Stimulated activated CD4-positive, alpha-beta T cell treated with anti-CD3 and anti-CD28 coated beads, Interleukin-2, amount 100 ng/mL, for 48 hours (primary cell): Measurements from ENCODE around the gene CDH23.

Experiments
- DNase-seq, 2 donors: peaks; one replicate each; pipeline ENCODE4 v3.0.0-alpha.2; 2020

CDH23 gene

DNA sequence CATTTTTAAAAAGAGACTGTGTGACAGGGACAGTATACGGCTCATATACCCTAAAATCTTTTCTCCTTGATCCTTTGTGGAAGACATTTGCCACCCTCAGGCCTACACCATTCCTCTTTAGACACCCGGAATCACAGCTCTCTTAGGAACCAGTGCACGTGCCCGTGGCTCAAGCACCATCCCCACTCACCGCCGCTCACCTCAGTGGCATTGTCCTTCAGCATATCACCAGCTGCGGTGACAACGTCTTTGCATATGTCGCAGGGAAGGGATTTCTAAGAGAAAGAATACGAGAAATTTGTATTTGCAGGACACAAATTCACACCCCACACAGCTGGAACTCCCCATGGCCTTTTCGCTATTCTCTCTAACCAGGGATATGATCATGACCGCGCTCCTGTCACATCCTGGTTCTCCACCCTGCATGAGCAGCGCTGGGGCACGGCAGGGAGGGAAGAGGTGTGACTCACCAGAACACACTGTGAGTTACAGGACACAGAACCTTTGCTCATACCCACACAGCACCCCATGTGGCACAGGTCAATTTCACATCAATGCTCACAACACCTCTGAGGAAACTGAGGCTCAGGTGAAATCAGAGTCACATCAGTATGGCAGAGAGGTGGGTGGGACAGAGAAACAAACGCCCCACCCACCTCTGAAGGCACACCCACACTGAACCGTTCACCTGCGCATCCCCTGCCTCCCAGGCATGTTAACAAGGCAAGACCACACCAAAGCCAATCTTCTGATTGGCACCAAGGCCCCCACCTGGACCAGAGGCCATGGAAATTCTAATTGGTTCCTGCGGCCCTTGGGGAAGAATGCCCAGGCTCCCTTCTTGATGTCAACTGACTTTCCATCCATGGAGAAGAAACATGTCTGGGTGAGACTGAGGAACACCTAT lies 435.2 kb downstream of the CDH23 start:
- DNase-seq, result no peak

DNA sequence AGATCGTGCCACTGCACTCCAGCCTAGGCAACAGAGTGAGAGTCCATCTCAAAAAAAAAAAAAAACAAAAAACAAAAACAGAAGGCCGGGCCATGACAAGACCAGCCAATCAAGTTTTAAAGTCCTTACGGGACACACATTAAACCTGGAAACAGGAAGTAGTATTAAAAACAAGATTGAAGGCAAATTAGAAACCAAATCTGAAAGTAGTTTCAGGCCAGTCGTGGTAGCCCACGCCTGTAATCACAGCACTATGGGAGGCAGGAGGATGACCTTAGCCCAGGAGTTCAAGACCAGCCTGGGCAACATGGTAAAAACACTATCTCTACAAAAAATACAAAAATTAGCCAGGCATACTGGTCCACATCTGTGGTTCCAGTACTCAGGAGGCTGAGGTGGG lies 436.2 kb downstream of the CDH23 start:
- no peak for DNase-seq

DNA sequence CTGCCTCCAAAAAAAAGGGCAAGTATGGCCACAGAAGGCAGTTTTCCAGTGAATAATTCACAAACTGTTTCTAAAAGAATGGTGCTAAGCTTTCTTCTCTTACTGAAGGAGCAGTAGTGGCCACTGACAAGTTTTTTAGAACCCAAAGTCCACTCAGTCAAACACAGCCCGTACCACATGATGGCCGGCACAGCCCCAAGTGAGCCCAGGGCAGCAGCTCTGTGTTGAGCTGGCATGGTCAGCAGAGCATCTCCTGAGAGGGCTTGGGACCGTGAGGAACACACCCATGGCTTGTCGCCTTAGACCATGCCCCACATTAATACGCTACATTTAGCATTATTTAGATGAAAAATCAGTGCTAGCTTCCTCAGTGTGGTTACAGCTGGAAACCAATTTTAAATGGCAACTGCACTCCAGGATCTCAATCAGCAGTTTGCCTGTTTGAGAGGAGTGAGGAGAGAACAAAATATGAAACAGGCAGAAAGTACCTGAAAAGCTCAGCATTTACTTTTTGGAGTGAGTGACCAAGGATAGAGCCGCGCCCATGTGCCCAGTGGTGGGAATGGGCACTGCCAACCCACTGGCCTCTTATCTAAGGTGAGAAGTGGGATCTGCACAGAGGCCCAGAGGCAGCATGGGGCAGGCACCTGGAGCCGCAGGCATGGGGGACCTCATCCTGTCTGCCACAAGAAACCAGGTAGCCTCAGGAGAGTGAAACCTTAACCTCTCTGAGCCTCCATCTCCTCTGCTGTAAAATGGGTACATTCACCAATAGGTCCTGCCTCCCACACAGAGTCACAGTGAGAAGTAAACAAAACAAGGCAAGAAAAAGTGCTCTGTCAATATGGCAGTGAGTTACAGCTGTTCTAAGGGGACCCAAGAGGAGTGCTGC lies 437.0 kb downstream of the CDH23 start:
- no peak for DNase-seq

DNA sequence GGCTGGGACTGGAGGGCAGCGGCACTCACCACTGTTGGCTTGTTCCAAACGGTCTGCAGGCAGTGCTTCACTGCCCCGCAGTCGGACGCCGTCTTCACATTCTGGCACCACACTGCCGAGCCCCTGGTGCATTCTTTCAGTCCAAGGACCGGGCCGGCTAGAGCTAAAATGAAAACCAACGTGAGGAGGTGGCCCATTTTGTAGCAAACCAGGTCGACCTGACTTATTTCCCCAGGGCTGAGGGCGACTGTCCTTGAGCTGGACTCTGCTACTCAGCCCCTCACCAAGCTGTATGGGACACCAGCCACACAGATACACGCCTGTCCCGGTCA lies 437.6 kb downstream of the CDH23 start:
- DNase-seq, result no peak

DNA sequence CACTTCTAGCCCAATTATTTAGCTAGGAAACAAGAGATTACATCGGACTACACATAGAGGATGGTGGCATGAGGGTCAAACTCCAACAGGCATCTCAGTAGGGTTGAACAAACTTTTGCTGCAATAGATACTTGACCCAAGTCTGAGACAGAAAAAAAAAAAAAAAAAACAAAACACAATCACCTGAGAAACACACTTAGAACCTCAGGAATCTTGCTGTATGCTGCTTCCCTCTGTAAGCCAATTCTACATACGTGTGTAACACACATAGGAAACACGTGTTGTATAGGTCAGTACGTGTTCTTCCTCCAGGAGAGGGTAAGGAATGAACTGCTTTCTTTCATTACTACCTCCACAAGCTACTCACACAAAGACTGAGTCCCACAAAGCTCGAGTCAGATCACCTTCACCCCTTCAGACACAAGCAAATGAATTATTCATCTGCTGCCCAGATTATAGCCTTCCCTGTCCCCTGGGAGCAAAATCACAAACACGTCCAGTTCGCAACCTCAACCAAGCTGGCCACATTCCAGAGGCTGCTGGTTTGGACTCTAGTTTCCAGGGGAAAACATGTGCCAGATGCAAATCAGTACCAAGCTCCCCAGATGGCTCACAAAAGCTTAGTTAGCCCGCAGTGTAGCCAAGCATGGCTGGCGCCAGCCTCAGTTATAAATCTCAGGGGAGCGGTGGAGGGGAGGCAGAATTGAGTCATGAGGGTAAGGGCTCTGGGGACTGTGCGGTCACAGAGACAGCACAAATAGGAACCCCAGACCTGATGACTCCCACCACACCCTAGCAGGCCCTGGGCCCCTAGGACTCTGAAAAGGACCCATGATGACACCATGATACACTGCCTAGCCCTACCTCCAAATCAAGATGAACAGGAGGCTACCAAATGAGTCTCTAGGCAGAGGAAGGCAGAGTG lies 439.2 kb downstream of the CDH23 start:
- DNase-seq, result no peak

DNA sequence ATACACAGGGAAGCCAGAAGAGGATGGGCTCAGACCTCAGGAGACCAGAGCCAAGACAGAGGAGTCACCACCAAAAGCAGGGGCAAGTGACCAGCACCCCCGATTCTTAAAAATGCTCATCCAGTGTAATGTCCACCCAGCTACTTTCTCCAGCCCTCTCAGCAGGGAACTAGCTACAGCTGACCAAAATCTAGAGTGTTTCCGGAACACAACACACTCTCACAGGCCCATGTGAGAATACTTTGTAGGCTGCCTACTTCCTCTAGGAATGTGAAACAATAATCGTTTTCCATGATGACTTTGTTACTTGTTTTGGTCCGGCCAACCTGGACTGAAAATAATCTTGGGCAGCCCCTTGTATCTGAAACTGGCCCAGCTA lies 439.9 kb downstream of the CDH23 start:
- DNase-seq, result no peak

DNA sequence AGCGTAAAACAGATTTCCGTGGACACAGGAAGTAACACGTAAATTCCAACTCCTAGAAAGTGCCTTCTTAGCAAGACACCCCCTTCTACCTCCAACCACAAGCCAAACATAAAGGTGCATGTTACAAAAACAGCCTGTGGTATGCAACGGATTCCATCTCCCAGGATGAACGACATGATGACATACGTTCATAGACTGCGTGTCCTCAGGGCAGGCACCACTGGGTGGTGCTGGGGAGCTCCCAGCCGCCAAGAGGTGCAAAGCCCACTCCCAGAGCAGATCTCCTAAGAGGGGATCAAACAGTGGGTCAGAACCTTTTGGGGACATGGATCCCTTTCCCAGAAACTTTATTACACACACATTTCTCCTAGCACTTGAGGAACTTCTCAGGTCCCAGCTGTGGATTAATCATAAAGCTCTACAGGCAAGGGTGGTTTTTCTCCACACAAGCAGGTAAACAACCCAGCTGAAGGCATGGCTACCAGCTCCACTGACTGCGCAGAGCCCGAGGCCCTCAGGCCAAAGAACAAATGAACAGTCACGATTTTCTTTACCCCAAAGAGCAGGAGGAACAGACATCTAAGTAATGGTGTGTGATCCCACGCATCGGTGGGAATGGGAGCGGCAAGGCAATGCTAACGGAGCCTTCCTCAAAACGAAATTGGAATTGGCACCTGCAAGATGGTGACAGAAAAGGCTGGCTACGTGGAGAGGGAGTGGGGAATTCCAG lies 440.5 kb downstream of the CDH23 start:
- DNase-seq, result no peak

DNA sequence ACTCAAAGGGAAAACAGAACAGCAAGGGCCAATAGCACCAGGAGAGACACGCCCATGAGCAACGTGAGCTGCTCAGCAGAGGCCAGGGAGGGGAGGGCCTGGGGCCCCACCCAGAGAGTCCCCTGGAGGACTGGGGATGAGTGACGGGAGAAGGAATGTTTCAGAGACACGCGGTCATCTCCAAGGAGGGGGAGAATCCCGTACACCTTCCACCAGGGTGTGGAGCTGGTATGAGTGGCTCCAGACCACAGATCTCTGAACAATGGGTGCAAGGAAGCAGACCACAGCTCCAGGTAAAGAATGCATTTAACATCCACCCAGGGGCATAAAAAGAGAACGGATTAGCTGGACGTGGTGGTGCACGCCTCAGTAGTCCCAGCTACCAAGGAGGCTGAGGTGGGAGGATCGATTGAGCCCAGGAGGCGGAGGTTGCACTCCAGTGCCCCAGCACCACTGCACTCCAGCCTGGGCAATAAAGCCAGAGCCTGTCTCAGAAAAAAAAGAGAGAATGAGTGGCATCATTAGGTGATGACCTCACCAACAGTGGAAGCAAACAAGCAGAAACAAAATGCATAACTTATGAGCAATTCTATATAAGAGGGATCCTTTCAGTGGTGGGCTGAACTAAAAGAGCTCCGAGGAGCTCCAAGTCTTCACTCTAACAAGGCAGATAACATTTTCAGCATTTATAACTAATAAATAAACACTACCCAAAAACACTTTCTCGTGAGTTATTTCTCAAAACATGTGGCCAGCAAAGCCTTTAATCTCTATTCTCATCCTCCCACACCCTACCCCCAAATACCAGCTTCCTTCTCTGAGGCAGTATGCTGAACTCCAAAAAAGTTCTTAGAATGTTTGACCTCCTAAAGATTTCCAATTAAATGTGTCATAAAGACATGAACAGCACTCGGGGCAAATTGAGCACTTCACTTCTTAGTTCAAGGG lies 441.8 kb downstream of the CDH23 start:
- DNase-seq, result no peak

DNA sequence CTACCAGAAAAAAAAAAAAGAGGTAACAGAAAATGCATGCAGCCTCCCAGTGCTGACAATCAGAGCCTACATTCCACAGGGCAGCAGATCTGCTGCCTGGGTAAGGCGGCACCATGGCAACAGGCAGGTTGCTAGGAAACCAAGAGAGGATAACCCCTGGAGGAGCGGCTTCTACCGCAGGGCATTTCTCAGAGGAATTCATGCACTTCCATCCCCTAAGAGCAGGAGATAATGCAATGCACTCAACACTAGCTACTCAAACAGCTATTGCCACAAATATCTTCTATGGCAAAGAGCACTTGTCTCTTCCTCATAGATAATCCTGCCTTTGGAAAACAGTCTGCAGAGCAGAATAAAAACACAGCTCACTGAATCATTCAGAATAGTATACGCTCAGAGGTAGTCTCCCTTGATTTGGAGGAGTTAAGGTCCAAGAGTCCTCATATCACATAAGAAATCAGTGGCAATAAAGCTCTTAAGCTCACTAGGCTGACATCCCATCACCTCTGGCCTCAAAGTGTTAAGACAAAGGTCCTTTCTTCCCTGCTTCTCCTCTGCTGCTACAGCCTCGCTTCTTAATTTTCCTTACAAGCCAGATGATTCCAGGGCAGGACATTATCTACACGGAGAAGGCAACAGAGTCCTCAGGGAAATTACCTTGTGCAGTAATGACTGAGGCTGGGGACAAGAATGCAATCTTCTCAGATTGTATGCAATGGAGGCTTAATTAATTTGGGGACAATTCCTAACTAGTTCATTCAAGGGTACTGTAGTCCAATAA lies 443.6 kb downstream of the CDH23 start:
- no peak for DNase-seq

DNA sequence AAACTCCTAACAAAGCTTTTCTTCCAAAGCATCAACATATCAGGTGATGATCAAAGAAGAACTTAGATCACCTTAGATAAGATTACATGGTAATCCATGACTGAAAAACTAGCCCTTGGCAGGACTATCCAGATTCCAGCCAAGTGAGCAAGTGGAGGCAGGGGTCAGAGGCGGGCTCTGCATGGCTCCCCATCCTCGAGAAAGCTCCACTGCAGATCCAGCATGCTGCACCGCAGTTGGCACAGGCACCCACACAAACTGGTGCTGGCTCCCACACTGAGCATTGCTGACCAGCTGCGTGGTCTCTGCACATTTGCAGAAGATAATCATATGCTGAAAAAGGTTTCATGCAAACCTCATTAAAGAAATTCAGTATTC lies 444.2 kb downstream of the CDH23 start:
- no peak for DNase-seq

DNA sequence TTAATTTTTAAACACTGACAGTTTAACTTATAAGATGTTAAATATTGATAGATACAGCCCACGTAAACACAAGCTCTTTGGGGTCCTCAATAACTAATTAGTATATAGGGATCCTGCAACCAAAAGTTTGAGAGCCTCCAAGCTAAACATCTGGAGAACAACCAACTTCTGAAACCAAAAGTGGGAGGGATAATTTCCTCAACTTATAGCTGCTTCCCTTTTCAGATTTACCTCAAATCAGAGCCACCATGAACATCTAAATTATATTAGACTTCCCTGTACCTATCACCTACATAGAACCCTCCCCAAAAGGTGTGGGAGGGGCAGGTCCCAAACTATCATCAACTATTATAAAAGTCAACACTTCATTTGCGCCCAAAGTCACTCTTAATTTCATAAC lies 445.7 kb downstream of the CDH23 start:
- no peak for DNase-seq

DNA sequence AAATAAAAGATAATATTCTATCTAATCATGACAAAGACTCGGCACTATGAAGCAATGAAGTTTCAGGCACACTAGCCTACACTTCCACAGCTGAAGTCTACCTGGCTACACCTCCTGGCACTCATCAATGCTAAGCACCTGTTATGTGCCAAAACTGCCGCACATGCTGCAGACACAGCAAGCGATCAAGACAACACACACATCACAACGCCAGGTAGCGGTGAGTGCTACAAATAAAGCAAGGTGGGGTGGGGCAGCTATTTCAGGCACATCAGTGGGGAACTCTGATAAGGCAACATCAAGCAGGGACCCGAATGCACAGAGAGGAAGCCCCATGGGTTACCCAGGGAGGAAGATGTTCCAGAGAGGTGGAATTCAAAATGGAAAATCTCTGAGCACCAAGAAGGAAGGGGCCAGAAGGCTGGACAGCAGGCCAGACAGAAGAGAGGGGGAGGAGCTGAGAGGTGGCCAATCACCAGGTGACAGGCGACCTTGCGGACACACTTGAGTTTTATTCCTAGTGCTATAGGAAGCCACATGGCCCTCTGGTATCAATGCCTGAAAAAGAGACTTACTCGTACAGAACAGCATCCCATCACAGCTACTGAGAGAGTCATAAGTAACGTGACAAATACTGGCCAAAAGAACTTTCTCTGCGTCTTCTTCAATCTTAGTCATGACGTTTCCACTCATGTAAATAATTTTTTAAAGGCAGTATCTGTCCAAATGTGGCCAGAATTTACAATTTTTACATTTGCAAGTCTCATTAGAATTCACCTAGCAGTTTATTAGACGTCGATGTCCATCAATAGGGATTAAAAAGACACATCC lies 446.4 kb downstream of the CDH23 start:
- DNase-seq, result no peak

DNA sequence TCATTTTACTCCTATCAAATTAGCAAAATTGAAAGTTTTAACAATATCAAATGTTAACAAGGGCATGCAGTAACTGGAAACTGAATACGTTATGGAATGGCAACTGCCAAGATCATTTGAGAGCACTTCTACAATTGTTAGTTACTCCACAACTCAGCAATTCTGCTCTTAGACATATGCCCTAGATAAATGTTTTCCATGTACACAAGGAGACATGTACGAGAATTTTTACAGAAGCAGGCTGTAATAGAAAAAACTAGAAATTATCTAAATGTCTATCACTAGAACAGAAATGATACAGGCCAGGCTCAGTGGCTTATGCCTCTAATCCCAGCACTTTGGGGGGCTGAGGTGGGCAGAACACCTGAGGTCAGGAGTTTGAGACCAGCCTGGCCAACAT lies 447.4 kb downstream of the CDH23 start:
- no peak for DNase-seq

DNA sequence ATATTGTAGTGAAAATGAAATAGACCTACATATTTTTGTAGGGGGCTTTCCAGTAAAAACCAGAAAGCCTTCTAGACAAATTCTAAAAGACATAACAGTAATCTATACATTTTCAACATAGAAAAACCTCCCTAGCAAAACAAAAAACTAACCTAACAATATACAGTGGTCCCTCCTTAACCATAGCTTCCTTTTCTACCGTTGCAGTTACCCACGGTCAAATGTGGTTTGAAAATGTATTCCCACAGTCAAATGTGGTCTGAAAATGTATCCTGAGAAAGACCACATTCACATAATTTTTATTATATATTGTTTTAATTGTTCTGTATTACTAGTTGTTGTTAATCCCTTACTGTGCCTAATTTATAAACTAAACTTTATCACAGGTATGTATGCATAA lies 448.0 kb downstream of the CDH23 start:
- DNase-seq, result no peak

DNA sequence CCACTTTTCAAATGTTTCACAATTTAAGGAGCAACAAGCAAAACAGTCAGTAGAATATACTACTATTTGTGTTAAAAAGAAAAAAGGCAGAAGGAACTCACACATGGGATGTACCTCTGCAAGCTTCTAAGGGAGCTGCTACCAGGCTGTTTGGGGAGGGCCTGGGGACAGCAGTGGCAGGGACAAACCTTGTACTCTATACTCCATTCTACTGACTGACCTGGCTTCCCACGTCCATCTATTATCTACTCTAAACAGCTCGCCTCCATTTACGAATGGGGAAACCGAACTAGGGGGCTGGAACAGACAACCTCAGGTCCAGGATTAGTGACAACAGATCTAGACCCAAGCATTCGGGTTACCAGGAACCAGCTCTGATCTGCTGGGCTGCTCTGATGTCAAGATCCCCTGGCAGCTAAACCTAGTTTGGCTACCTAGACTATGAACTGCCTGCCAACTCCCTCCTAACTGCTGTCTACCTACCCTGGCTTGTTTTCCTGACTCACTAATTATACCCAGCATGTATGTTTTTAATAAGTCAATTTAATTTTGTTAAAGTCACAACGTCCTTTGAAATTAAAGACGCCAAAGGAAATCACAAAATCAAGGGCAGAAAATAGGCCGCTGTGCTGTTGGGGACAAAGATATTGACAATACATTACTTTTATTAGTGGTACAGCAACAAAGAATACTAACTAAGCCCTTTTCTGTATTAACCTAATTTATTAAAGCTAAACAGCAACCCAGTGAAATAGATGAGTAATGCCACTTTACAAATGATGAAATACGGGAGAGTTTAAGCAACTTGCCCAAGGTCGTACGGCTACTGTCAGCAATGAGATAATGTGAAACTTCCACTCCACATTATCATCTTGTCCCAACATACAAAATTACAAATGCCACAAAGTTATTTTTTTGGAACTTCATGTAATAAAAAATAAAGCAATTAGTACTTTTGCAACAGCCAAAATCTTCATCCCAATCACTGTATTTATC lies 449.0 kb downstream of the CDH23 start:
- no peak for DNase-seq

DNA sequence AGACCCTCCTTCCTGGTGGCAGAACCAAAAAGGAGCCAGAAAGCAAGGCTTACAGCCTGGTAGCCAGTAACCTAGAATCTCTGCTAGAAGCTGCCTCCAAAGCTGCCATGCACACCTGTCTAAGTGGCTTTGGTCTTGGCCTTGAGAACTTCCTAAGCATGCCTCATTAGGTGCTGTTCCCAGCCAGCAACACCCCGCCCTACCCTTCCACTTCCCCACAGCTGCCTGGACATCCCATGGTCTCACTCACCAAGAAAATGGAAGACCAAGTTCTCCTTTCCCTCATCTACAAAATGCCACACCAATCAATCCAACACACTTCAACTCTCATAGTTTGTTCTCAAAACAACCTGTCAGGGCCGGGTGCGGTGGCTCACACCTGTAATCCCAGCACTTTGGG lies 450.1 kb downstream of the CDH23 start:
- no peak for DNase-seq

DNA sequence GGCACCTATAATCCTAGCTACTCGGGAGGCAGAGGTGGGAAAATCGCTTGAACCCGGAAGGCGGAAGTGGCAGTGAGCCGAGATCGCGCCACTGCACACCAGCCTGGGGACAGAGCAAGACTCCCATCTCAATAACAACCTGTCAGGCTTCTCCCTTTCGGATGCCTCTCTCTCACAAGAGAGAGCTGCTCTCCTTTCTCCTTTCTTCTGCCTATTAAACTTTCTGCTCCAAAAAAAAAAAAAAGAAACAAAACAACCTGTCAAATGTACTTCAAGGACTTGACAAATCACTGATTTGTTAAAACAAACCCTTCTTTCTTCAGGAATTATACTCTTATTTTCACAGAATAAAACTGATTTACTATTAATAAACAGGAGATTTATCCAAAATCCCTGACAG lies 450.7 kb downstream of the CDH23 start:
- no peak for DNase-seq
